Measurements from ENCODE around the gene C1orf87. TPM values are rescaled to one million over a fixed set of nuclear protein-coding genes. Genes with fewer than 3 reads are reported as not detected.

Gene C1orf87
- total RNA-seq, 1 experiment from 2014 or later: not detected

DNA sequence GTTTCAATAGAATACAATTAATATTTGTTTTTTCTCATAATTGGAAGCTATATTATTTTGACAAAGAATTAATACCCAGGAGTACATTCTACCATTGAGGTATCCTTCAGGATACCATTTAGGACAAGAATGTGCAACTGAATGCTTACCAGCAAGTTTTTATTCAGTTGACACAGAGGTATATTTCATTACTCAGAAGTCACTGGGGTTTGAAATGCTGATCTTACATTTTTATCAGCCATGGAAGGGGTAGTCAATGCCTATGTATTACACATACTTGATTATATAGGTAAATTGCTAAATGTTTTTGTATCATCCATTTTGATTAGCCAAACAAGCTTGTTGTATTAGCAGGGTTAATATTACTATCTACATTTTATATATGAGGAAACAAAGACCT is 48.0 kb downstream of the C1orf87 start:
- Mint-ChIP-seq H3K9me3 (ENCODE audit: unreplicated experiment) (no peaks in the 10 kb centered on the region), H3K4me3 (ENCODE audit: unreplicated experiment) (no peak overlapping the region), H3K4me1 (ENCODE audit: low read depth, unreplicated experiment) (no peaks in the 10 kb centered on the region), H3K27me3 (ENCODE audit: insufficient read depth, unreplicated experiment) (peaks cover 28% of the 10 kb centered on the region), H3K36me3 (ENCODE audit: insufficient read depth, unreplicated experiment) (no peaks in the 10 kb centered on the region), H3K27ac (ENCODE audit: unreplicated experiment) (no peak overlapping the region)
- Histone ChIP-seq H3K4me1 (no peaks in the 10 kb centered on the region), H3K36me3 (ENCODE audit: control insufficient read depth, insufficient read depth, low read length) (no peaks in the 10 kb centered on the region), H3K9me3 (no peaks in the 10 kb centered on the region), H3K4me3 (ENCODE audit: low read depth, low read length) (no peak overlapping the region), H3K27me3 (replicated peaks; ENCODE audit: control insufficient read depth, insufficient read depth, low read length) (no peaks in the 10 kb centered on the region)
- POLR2A ChIA-PET: no interaction called here
- intact Hi-C loops (cut with micrococcal nuclease; ENCODE audit: unreplicated experiment): no loop called here
- TF ChIP-seq, protein P1, sequence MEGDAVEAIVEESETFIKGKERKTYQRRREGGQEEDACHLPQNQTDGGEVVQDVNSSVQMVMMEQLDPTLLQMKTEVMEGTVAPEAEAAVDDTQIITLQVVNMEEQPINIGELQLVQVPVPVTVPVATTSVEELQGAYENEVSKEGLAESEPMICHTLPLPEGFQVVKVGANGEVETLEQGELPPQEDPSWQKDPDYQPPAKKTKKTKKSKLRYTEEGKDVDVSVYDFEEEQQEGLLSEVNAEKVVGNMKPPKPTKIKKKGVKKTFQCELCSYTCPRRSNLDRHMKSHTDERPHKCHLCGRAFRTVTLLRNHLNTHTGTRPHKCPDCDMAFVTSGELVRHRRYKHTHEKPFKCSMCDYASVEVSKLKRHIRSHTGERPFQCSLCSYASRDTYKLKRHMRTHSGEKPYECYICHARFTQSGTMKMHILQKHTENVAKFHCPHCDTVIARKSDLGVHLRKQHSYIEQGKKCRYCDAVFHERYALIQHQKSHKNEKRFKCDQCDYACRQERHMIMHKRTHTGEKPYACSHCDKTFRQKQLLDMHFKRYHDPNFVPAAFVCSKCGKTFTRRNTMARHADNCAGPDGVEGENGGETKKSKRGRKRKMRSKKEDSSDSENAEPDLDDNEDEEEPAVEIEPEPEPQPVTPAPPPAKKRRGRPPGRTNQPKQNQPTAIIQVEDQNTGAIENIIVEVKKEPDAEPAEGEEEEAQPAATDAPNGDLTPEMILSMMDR (IDR thresholded peaks at IDR 0.05; ENCODE audit: insufficient read depth in 1 of 2, low read depth in 1 of 2, low read length in 1 of 2, severe bottlenecking in 1 of 2, unreplicated experiment in 1 of 2): no peak
- no TSS peak for BruUV-seq (replicated peaks)
- no peak for DNase-seq
- CTCF ChIA-PET: no interaction called here

- H3K4me1 Mint-ChIP-seq (ENCODE audit: low read depth, unreplicated experiment): no peaks in the 10 kb centered on the region
- intact Hi-C loops (cut with micrococcal nuclease; ENCODE audit: unreplicated experiment): no loop called here
- no TSS peak for BruUV-seq (replicated peaks)
- no peak overlapping the region for H3K27ac Mint-ChIP-seq (ENCODE audit: unreplicated experiment)
- Histone ChIP-seq H3K9me3 (no peaks in the 10 kb centered on the region), H3K4me1 (no peaks in the 10 kb centered on the region), H3K36me3 (ENCODE audit: control insufficient read depth, insufficient read depth, low read length) (no peaks in the 10 kb centered on the region), H3K4me3 (ENCODE audit: low read depth, low read length) (no peak overlapping the region), H3K27me3 (replicated peaks; ENCODE audit: control insufficient read depth, insufficient read depth, low read length) (no peaks in the 10 kb centered on the region)
- DNase-seq: no peak
- no peak overlapping the region for H3K4me3 Mint-ChIP-seq (ENCODE audit: unreplicated experiment)
- CTCF ChIA-PET: no interaction called here
- no peaks in the 10 kb centered on the region for H3K9me3 Mint-ChIP-seq (ENCODE audit: unreplicated experiment)
- POLR2A ChIA-PET: no interaction called here
- no peaks in the 10 kb centered on the region for H3K36me3 Mint-ChIP-seq (ENCODE audit: insufficient read depth, unreplicated experiment)
- TF ChIP-seq, protein P1 (IDR thresholded peaks at IDR 0.05; ENCODE audit: insufficient read depth in 1 of 2, low read depth in 1 of 2, low read length in 1 of 2, severe bottlenecking in 1 of 2, unreplicated experiment in 1 of 2): no peak
- H3K27me3 Mint-ChIP-seq (ENCODE audit: insufficient read depth, unreplicated experiment): peaks cover 19% of the 10 kb centered on the region
Observed at GRCh38 chr1:60017508-60018205, 55.9 kb downstream of the C1orf87 start.

- TF ChIP-seq, protein P1 (IDR thresholded peaks at IDR 0.05; ENCODE audit: insufficient read depth in 1 of 2, low read depth in 1 of 2, low read length in 1 of 2, severe bottlenecking in 1 of 2, unreplicated experiment in 1 of 2): no peak
- CTCF ChIA-PET: no interaction called here
- DNase-seq: no peak
- intact Hi-C loops (cut with micrococcal nuclease; ENCODE audit: unreplicated experiment): no loop called here
- Histone ChIP-seq H3K9me3 (no peaks in the 10 kb centered on the region), H3K27me3 (replicated peaks; ENCODE audit: control insufficient read depth, insufficient read depth, low read length) (no peaks in the 10 kb centered on the region), H3K36me3 (ENCODE audit: control insufficient read depth, insufficient read depth, low read length) (no peaks in the 10 kb centered on the region), H3K4me3 (ENCODE audit: low read depth, low read length) (no peak overlapping the region), H3K4me1 (no peaks in the 10 kb centered on the region)
- H3K4me1 Mint-ChIP-seq (ENCODE audit: low read depth, unreplicated experiment): no peaks in the 10 kb centered on the region
- POLR2A ChIA-PET: no interaction called here
- no peak overlapping the region for H3K4me3 Mint-ChIP-seq (ENCODE audit: unreplicated experiment)
- no peak overlapping the region for H3K27ac Mint-ChIP-seq (ENCODE audit: unreplicated experiment)
- H3K36me3 Mint-ChIP-seq (ENCODE audit: insufficient read depth, unreplicated experiment): no peaks in the 10 kb centered on the region
- H3K27me3 Mint-ChIP-seq (ENCODE audit: insufficient read depth, unreplicated experiment): peaks cover 4% of the 10 kb centered on the region
- no peaks in the 10 kb centered on the region for H3K9me3 Mint-ChIP-seq (ENCODE audit: unreplicated experiment)
- BruUV-seq (replicated peaks): no TSS peak
Observed at GRCh38 chr1:60010690-60011089, 62.9 kb downstream of the C1orf87 start.

All from Caco-2 (cell line).